ENCODE measurements around the gene PSEN2.

PSEN2 gene

DNA sequence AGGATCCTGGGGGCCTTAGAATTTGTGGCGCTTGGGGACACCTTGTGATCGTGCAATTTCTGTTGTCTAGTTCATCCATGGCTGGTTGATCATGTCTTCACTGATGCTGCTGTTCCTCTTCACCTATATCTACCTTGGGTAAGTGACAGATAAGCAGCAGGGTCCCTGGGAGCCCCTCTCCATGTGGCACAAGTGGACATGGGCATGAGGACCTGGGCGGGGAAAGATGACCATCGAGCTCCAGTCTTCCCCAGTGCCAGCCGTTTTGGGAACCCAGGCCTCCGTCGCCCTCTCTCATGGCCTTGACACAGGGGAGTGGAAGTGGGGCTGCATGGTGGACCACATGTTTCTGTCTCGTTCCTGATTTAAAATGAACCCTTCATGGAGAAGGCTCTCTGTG lies 17.6 kb downstream of the PSEN2 start:
- DNase-seq, result no peak

DNA sequence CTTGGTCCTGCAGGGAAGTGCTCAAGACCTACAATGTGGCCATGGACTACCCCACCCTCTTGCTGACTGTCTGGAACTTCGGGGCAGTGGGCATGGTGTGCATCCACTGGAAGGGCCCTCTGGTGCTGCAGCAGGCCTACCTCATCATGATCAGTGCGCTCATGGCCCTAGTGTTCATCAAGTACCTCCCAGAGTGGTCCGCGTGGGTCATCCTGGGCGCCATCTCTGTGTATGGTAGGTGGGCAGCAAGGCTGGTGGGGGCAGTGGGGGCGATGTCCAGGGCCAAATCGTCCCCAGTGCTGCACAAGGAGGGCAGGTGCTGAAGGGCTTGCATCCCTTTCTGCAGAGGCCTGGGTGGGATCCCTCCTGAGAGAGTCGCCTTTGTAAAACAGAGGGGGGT lies 18.4 kb downstream of the PSEN2 start:
- no peak for DNase-seq

GRCh38 chr1:226889616-226890330 lies 19.4 kb downstream of the PSEN2 start:
- no peak for DNase-seq

- no peak for DNase-seq
Observed at GRCh38 chr1:226890331-226891108, 20.1 kb downstream of the PSEN2 start.

DNA sequence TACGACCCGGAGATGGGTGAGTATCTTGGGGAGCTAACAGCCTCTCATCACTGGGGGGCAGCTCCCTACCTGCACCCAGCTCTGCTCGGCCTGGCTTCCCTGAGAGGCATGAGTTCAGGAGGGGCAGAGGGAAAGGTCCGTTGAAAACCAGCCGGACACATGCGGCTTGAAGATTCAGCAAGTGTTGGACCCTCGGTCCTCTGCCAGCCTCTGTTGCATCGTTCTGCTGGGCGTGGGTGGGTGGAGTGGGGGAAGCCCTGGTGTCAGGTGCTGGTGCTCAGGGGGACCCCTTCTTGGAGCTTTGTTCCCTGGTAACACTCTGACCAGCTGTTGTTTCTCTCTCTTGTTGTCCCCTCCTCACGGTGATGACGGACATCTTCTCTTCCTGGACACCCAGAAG lies 20.9 kb downstream of the PSEN2 start:
- DNase-seq, result no peak

DNA sequence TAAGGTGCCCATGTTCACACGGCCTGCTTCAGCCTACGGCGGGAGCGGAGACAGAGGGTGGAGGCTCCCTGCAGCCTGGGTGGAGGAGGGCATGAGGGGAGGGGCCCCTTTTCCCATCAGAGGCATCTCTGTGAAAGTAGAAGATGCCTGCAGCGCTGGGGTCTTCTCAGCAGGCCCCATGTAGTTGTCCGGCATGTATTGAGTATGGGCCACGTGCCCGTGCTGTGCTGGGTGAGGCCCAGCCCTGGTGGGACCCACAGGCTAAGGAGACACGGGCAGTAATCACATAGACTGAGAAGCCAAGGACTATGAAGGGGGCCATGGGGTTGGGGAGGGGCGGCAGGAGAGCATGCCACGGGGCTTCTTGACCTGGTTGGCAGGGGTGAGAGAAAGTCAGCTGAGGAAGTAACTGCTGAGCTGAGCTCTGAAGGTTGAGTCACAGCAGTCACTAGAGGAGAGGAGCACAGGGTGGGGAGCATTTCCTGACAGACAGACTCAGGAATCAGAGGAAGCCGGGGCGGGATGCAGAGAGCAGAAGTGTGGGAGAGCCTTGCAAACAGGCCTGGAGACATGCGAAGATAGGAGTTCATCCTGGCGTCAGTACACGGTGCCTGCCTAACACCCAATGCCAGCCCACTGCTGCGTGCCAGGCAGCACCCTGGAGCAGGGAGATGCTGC lies 21.6 kb downstream of the PSEN2 start:
- DNase-seq, result no peak

DNA sequence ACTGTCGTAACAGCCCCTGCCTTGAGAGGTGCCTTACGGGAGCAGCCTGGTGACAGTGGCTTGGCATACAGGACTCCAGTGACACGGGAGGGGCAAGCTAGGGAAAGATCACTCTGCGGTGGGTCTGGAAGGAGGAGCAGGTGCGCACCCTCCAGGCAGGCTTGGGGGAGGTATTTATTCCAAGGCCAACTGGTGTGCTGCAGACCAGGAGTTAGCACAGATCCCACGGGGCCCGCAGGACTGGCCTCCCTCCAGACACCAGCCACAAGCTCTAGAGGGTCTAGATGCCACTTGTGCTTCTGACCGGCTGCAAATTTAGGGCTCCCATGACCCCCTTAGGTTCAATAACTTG lies 22.1 kb downstream of the PSEN2 start:
- DNase-seq, result no peak

DNA sequence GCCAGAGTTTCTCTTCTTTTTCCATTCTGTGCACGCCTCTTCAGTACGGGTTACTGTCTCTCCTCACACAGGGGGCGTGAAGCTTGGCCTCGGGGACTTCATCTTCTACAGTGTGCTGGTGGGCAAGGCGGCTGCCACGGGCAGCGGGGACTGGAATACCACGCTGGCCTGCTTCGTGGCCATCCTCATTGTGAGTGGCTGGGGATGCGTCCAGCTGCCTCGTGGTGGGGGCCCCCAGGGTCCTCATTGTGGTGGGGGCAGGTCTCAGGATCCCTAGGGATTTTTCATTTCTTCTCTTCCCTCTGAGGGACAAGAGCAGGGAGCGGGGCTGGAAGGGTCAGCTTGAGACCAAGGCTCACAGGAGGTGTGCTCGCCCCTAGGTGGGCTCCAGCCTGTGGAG lies 23.5 kb downstream of the PSEN2 start:
- no peak for DNase-seq

GRCh38 chr1:226894826-226895225 lies 24.4 kb downstream of the PSEN2 start:
- no peak for DNase-seq

DNA sequence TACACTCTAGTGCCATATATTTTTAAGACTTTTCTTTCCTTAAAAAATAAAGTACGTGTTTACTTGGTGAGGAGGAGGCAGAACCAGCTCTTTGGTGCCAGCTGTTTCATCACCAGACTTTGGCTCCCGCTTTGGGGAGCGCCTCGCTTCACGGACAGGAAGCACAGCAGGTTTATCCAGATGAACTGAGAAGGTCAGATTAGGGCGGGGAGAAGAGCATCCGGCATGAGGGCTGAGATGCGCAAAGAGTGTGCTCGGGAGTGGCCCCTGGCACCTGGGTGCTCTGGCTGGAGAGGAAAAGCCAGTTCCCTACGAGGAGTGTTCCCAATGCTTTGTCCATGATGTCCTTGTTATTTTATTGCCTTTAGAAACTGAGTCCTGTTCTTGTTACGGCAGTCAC lies 25.2 kb downstream of the PSEN2 start:
- DNase-seq, result no peak

DNA sequence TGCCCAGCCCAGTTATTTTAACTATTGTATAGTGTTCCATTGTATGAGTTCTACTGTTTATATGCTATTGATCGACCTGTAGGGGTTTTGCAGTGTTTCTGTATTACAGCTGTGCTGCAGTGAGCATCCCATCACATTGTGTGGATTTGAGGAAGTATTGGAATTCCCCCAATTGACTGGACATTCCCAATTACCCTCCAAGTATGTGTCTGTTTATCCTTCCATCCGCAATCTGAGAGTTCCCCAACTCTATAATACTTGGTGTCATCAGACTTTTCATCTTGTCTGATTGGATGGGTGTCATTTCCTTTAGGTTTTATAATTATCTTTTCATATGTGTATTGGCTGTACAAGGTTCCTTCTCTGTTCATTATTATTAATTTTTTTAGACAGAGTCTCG lies 27.8 kb downstream of the PSEN2 start:
- no peak for DNase-seq

- no peak for DNase-seq
Observed at GRCh38 chr1:226901421-226901820, 31.0 kb downstream of the PSEN2 start.

GRCh38 chr1:226902601-226903000 lies 32.2 kb downstream of the PSEN2 start:
- no peak for DNase-seq

DNA sequence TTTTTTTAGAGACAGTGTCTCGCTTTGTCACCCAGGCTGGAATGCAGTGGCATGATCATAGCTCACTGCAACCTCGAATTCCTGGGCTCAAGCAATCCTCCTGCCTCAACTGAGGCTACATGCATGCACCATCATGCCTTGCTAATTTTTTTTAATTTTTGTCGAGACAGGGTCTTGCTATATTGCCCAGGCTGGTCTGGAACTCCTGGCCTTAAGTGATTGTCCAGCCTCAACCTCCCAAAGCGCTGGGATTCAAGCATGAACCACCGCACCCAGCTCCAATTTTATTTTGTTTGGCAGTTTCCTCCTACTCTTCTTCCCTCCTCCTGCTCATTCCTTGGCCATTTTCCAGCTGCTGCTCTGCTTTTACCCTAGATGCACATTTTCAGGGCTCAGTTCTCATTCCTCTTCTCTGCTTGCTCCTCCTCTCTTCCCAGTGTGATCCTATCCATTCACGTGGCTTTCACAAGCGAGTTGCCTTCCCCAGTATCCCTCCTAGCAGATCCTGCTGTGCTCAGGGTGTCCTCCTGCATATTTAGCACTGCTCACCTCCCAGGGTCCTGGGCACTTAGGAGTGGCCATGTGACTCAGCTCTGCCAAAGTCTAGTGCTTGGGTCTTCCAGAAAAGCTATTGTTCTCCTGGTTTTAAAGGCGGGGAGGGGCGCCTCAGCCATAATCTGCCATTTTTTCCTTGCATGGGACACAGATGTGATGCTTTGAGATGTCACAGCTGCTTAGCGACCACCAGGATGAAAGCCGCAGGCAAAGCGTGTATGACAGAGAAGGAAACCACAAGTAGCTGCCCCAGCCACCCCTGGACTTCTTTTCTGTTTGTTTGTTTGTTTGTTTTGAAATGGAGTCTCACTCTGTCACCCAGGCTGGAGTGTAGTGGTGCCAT lies 33.7 kb downstream of the PSEN2 start:
- DNase-seq, result no peak

DNA sequence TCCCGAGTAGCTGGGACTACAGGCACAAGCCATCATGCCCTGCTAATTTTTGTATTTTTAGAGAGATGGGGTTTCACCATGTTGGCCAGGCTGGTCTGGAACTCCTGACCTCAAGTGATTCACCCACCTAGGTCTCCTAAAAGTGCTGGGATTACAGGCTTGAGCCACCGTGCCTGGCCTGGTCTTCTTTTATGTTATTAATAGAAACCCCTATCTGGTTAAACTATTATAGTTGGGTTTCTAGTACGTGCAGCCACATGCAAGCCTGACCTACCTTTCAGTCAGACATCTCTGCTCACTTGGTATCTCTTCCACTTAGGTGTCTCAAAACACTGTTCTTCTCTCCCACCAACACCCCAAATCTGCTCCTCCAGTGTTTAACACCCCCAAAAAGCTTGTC lies 34.4 kb downstream of the PSEN2 start:
- no peak for DNase-seq

DNA sequence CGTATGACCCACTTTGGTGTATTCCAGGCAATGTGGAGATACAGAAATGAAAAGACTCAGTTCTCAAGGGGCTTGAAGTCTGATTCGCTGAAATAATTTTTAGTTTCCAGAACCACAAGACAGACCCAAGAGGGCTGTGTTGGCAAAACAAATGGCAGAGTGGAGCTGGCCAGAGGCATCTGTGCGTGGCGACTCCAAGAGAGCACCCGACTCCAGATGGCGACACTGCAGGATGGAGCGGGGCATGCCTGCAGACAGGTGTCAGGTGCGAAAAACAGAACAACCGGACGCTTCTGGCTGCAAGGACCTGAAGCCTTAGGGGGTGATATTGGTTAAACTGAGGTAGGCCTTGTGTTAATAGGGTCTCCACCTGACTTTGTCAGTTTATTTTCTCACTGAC lies 38.0 kb downstream of the PSEN2 start:
- no peak for DNase-seq

DNA sequence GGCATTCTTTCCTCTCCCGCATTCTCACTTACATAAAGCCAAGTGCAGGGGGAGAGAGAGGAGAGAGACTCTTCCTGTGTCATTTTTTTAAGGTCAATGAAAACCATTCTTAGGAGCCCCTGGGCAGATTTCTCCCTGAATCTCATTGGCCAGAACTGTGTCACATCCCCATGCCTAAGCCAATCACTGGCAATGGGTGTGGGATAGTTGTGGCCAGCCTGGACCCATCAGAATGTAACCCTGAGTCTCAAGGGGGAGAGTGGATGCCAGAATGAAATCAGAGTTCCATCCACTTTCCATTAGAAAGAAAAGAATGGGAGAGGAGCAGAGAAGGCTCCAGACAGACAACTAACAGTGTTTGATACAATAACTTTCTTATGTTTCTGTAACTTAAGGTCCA lies 38.5 kb downstream of the PSEN2 start:
- no peak for DNase-seq

GRCh38 chr1:226912587-226913176 lies 42.3 kb downstream of the PSEN2 start:
- peak; percentile 28 to 30 for DNase-seq

DNA sequence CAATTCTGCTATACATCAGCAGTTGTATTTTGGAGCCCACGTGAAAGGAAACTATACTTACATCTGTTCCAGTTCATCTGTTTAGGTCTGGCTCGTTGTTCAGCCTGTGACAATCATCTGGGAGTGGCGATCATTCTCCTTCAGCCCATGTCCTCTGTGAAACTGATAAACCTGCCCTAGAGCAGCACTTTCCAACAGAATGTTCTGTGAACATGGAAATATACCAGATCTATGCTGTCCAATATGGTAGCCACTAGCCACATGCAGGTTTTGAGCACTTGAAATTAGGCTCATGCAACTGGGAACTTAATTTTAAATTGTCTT lies 45.2 kb downstream of the PSEN2 start:
- DNase-seq, result no peak

GRCh38 chr1:226916497-226916896 lies 46.1 kb downstream of the PSEN2 start:
- DNase-seq, result no peak

- no peak for DNase-seq
Observed at GRCh38 chr1:226919587-226919986, 49.2 kb downstream of the PSEN2 start.

GRCh38 chr1:226919995-226920394 lies 49.6 kb downstream of the PSEN2 start:
- DNase-seq, result no peak

DNA sequence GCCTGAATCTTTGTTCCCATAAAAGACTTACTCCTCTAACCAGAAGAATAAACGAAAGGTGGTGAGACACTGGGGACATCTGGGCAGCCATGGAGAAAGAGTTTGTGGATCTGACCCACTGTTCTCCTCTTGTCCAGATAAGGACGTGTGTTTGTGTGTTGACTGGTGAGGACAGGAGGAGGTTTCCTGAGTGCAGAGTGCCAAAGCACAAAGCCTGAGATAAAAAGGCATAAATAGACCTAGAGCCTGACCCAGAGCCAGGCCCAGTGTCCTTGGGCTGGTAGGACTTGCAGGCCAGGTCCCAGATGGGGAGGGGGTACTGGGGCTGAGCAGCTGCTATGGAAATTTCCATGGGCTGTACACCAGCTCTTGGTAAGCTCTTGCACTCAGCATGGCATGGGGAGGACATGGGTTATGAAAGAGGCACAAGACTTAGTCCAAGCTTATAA lies 50.1 kb downstream of the PSEN2 start:
- no peak for DNase-seq
